Measurements from ENCODE around the gene ZDHHC7.

Gene ZDHHC7

GRCh38 chr16:84959045-84959576, 52.2 kb downstream of the ZDHHC7 start:
- Histone ChIP-seq H3K36me3 (replicated peaks; ENCODE audit: low read depth, low read length) (no peaks in the 10 kb centered on the region), H3K4me3 (ENCODE audit: low read length) (no peak overlapping the region), H3K27ac (ENCODE audit: low read length) (no peak overlapping the region), H3K79me2 (ENCODE audit: low read length) (no peaks in the 10 kb centered on the region), H3K4me2 (ENCODE audit: low read length) (no peak overlapping the region), H3K9ac (ENCODE audit: low read length) (no peak overlapping the region), H3K27me3 (ENCODE audit: low read depth, low read length) (peaks cover 11% of the 10 kb centered on the region), H3K9me3 (ENCODE audit: insufficient read depth, low read length) (no peaks in the 10 kb centered on the region), H2AFZ (ENCODE audit: low read depth, low read length) (no peak overlapping the region), H3K4me1 (ENCODE audit: low read length) (no peaks in the 10 kb centered on the region), H4K20me1 (ENCODE audit: insufficient read depth, low read length) (no peaks in the 10 kb centered on the region)
- TF ChIP-seq CTCF (IDR thresholded peaks at IDR 0.05; ENCODE audit: low read depth, low read length): no peak
- TF ChIP-seq EZH2phosphoT487 (IDR thresholded peaks at IDR 0.05; ENCODE audit: low read depth): no peak

GRCh38 chr16:84957792-84958191, 53.5 kb downstream of the ZDHHC7 start:
- Histone ChIP-seq H3K27me3 (ENCODE audit: low read depth, low read length) (peaks cover 8% of the 10 kb centered on the region), H4K20me1 (ENCODE audit: insufficient read depth, low read length) (no peaks in the 10 kb centered on the region), H2AFZ (ENCODE audit: low read depth, low read length) (no peak overlapping the region), H3K27ac (ENCODE audit: low read length) (no peak overlapping the region), H3K4me2 (ENCODE audit: low read length) (no peak overlapping the region), H3K9me3 (ENCODE audit: insufficient read depth, low read length) (no peaks in the 10 kb centered on the region), H3K4me1 (ENCODE audit: low read length) (no peaks in the 10 kb centered on the region), H3K9ac (ENCODE audit: low read length) (no peak overlapping the region), H3K36me3 (replicated peaks; ENCODE audit: low read depth, low read length) (no peaks in the 10 kb centered on the region), H3K79me2 (ENCODE audit: low read length) (no peaks in the 10 kb centered on the region), H3K4me3 (ENCODE audit: low read length) (no peak overlapping the region)
- TF ChIP-seq CTCF (IDR thresholded peaks at IDR 0.05; ENCODE audit: low read depth, low read length) (no peak), EZH2phosphoT487 (IDR thresholded peaks at IDR 0.05; ENCODE audit: low read depth) (no peak)

- no peak overlapping the region for H3K4me3 ChIP-seq (ENCODE audit: low read length)
- H3K4me1 ChIP-seq (ENCODE audit: low read length): no peaks in the 10 kb centered on the region
- H2AFZ ChIP-seq (ENCODE audit: low read depth, low read length): no peak overlapping the region
- no peaks in the 10 kb centered on the region for H3K36me3 ChIP-seq (replicated peaks; ENCODE audit: low read depth, low read length)
- H3K27ac ChIP-seq (ENCODE audit: low read length): no peak overlapping the region
- TF ChIP-seq CTCF (IDR thresholded peaks at IDR 0.05; ENCODE audit: low read depth, low read length) (no peak), EZH2phosphoT487 (IDR thresholded peaks at IDR 0.05; ENCODE audit: low read depth) (no peak)
- no peak overlapping the region for H3K9ac ChIP-seq (ENCODE audit: low read length)
- H4K20me1 ChIP-seq (ENCODE audit: insufficient read depth, low read length): no peaks in the 10 kb centered on the region
- peaks cover 5% of the 10 kb centered on the region; the same call in 1 of the 2 replicates for H3K27me3 ChIP-seq (ENCODE audit: low read depth, low read length)
- no peak overlapping the region for H3K4me2 ChIP-seq (ENCODE audit: low read length)
- H3K79me2 ChIP-seq (ENCODE audit: low read length): no peaks in the 10 kb centered on the region
- H3K9me3 ChIP-seq (ENCODE audit: insufficient read depth, low read length): no peaks in the 10 kb centered on the region
Observed at GRCh38 chr16:84957192-84957591, 54.1 kb downstream of the ZDHHC7 start.

GRCh38 chr16:84955427-84955826, 55.9 kb downstream of the ZDHHC7 start:
- H3K4me2 ChIP-seq (ENCODE audit: low read length): no peak overlapping the region
- no peaks in the 10 kb centered on the region for H3K79me2 ChIP-seq (ENCODE audit: low read length)
- no peak overlapping the region for H3K4me3 ChIP-seq (ENCODE audit: low read length)
- H4K20me1 ChIP-seq (ENCODE audit: insufficient read depth, low read length): no peaks in the 10 kb centered on the region
- no peaks in the 10 kb centered on the region for H3K4me1 ChIP-seq (ENCODE audit: low read length)
- no peak for TF ChIP-seq CTCF (IDR thresholded peaks at IDR 0.05; ENCODE audit: low read depth, low read length)
- TF ChIP-seq EZH2phosphoT487 (IDR thresholded peaks at IDR 0.05; ENCODE audit: low read depth): no peak
- no peaks in the 10 kb centered on the region for H3K9me3 ChIP-seq (ENCODE audit: insufficient read depth, low read length)
- H3K36me3 ChIP-seq (replicated peaks; ENCODE audit: low read depth, low read length): no peaks in the 10 kb centered on the region
- no peaks in the 10 kb centered on the region for H3K27me3 ChIP-seq (ENCODE audit: low read depth, low read length)
- H3K27ac ChIP-seq (ENCODE audit: low read length): no peak overlapping the region
- H3K9ac ChIP-seq (ENCODE audit: low read length): no peak overlapping the region
- H2AFZ ChIP-seq (ENCODE audit: low read depth, low read length): no peak overlapping the region
